Activated CD8-positive, alpha-beta memory T cell treated with anti-CD3 and anti-CD28 coated beads, Interleukin-2, amount 10 ng/mL, durations not matched to agents 7 days and 5 days (primary cell): Measurements from ENCODE around the gene NSUN7. TPM values are rescaled to one million over a fixed set of nuclear protein-coding genes. Genes with fewer than 3 reads are reported as not detected.

Experiments
- ATAC-seq: fragments of 150-1000 bp; cut with Tn5 transposase; one replicate; pipeline ENCODE4 v1.10.0; 2021; ENCODE audit warnings: moderate library complexity
- CTCF ChIA-PET: fragments of 350-600 bp; sonication (Branson Sonifier 250); formaldehyde crosslinking; loops from one replicate; lab custom pipeline; 2021; ENCODE audit warnings: antibody characterized with exemption; lab: Charles Lee
- DNase-seq: peaks from one replicate; pipeline ENCODE4 v3.0.0-alpha.2; 2020
- H3K27ac Mint-ChIP-seq: one replicate; pipeline ENCODE4 v1.8.0; 2021; ENCODE audit warnings: mild to moderate bottlenecking, mixed read lengths
- H3K27me3 Mint-ChIP-seq: one replicate; pipeline ENCODE4 v1.8.0; 2021; ENCODE audit warnings: mixed read lengths
- H3K36me3 Mint-ChIP-seq: one replicate; pipeline ENCODE4 v1.8.0; 2021; ENCODE audit warnings: mild to moderate bottlenecking, mixed read lengths
- H3K4me1 Mint-ChIP-seq: one replicate; pipeline ENCODE4 v1.8.0; 2021; ENCODE audit warnings: mixed read lengths
- H3K4me3 Mint-ChIP-seq: one replicate; pipeline ENCODE4 v1.8.0; 2021; ENCODE audit warnings: mild to moderate bottlenecking, moderate library complexity, mixed read lengths
- H3K9me3 Mint-ChIP-seq: one replicate; pipeline ENCODE4 v1.8.0; 2022; ENCODE audit warnings: low read depth, mixed read lengths
- total RNA-seq, 2 experiments: library from RNA; stranded (reverse); gene quantifications; one replicate each; pipeline ENCODE4 v1.2.3, GENCODE V29; 2021

The NSUN7 gene
- total RNA-seq, 2 experiments from 2014 or later = 0.42 to 0.55 TPM

GRCh38 chr4:40721730-40722171 lies 28.0 kb upstream of the NSUN7 start:
- Mint-ChIP-seq H3K9me3 (peaks cover 2% of the 10 kb centered on the region), H3K27me3 (peaks cover 7% of the 10 kb centered on the region), H3K4me3 (no peak overlapping the region), H3K27ac (no peak overlapping the region), H3K4me1 (peaks cover 15% of the 10 kb centered on the region), H3K36me3 (peaks cover 4% of the 10 kb centered on the region)
- CTCF ChIA-PET = interaction anchor here (0.7 to 1.7 kb wide), 5 partner anchors 41 to 502 kb away, joined by 3 to 6 read pairs (median 4); no protein-coding TSS in a partner anchor
- ATAC-seq (no peak), DNase-seq (no peak)

- peaks cover 16% of the 10 kb centered on the region for H3K27me3 Mint-ChIP-seq
- DNase-seq = peak; percentile 56
- H3K4me3 Mint-ChIP-seq = no peak overlapping the region
- peak; percentile 64 for ATAC-seq
- CTCF ChIA-PET = interaction anchor here (1.4 to 1.7 kb wide), 2 partner anchors 50 to 406 kb away, joined by 3 to 5 read pairs; no protein-coding TSS in a partner anchor
- H3K27ac Mint-ChIP-seq = no peak overlapping the region
- peaks cover 15% of the 10 kb centered on the region for H3K4me1 Mint-ChIP-seq
- H3K9me3 Mint-ChIP-seq = peaks cover 2% of the 10 kb centered on the region
- H3K36me3 Mint-ChIP-seq = peaks cover 4% of the 10 kb centered on the region
Measured at GRCh38 chr4:40722576-40723161, 27.1 kb upstream of the NSUN7 start.

GRCh38 chr4:40723728-40724127 lies 26.0 kb upstream of the NSUN7 start:
- CTCF ChIA-PET = no interaction called here
- Mint-ChIP-seq H3K4me1 (peaks cover 13% of the 10 kb centered on the region), H3K4me3 (no peak overlapping the region), H3K27ac (no peak overlapping the region), H3K27me3 (peaks cover 19% of the 10 kb centered on the region), H3K9me3 (peaks cover 2% of the 10 kb centered on the region), H3K36me3 (peaks cover 4% of the 10 kb centered on the region)
- ATAC-seq (no peak), DNase-seq (no peak)

DNA sequence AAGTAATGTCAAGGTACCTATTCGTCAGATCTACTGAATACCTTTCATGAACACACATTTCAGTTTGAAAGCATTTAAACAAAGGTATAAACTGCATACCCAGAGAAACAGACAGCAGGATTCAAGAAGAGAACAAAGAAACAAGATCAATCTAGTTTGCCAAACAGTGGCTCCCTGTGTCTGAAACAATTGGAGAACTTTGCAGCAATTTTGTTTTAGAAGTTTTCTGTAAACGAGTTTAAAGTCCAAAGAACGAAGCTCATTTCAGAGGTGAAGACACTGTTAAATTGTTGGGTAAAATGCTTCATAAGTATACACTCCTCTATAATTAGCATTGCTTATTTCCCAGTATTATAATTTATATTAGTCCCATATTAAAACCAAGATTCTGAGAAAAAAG lies 21.4 kb upstream of the NSUN7 start:
- Mint-ChIP-seq H3K36me3 (peaks cover 4% of the 10 kb centered on the region), H3K4me1 (peaks cover 27% of the 10 kb centered on the region), H3K27me3 (peaks cover 19% of the 10 kb centered on the region), H3K4me3 (no peak overlapping the region), H3K27ac (no peak overlapping the region), H3K9me3 (peaks cover 2% of the 10 kb centered on the region)
- DNase-seq (no peak), ATAC-seq (no peak)
- CTCF ChIA-PET = no interaction called here

DNA sequence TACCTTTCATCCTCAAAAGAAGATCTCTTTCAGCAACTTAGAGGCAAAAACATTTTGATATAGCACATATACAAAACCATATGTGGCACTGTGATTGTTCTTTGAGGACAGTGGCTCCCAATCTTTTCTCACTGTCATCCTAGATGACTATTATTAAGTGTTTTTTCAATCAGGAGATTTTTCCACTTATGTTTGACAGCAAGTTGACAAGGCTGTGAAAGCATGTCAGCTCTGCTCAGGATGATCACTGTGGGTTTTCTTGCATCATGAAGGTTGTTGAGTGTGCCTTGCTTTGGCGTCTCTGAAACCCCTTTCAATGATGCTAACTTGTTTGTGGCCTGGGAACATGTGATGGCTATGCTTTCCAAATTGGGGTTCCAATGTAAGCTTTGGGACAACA lies 20.2 kb upstream of the NSUN7 start:
- Mint-ChIP-seq H3K27ac (no peak overlapping the region), H3K36me3 (peaks cover 1% of the 10 kb centered on the region), H3K4me3 (no peak overlapping the region), H3K4me1 (peaks cover 27% of the 10 kb centered on the region), H3K27me3 (peaks cover 21% of the 10 kb centered on the region), H3K9me3 (peaks cover 2% of the 10 kb centered on the region)
- CTCF ChIA-PET = no interaction called here
- DNase-seq = no peak
- no peak for ATAC-seq

- H3K27me3 Mint-ChIP-seq = peaks cover 22% of the 10 kb centered on the region
- peaks cover 23% of the 10 kb centered on the region for H3K4me1 Mint-ChIP-seq
- ATAC-seq (no peak), DNase-seq (no peak)
- no peaks in the 10 kb centered on the region for H3K9me3 Mint-ChIP-seq
- CTCF ChIA-PET = no interaction called here
- H3K27ac Mint-ChIP-seq = no peak overlapping the region
- H3K36me3 Mint-ChIP-seq = no peaks in the 10 kb centered on the region
- no peak overlapping the region for H3K4me3 Mint-ChIP-seq
Measured at GRCh38 chr4:40730091-40730679, 19.6 kb upstream of the NSUN7 start.

DNA sequence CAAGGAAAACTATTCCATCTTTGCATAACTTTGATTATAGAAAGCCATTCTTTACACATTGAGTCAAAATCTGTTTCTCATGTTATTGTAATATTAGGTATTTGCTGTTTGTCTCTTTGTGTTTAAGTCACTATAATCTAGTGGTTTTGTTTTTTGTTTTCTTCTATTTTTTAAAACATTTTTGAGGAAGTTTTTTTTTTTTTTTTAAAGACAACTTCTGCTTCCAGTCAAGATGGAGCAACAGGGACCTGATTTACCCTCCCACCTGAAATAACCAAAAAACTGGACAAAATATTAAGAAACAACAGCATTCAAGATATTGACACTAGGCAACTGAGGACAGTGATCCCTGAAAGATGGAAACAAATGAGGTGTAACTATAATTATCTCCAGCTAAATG lies 18.4 kb upstream of the NSUN7 start:
- no peak for ATAC-seq
- peaks cover 24% of the 10 kb centered on the region for H3K27me3 Mint-ChIP-seq
- H3K27ac Mint-ChIP-seq = peak overlapping the region; percentile 8
- no peaks in the 10 kb centered on the region for H3K36me3 Mint-ChIP-seq
- CTCF ChIA-PET = interaction anchor here (2.0 to 14.8 kb wide), 2 partner anchors 112 to 166 kb away, joined by 4 to 149 read pairs; no protein-coding TSS in a partner anchor
- peaks cover 23% of the 10 kb centered on the region for H3K4me1 Mint-ChIP-seq
- no peaks in the 10 kb centered on the region for H3K9me3 Mint-ChIP-seq
- DNase-seq = no peak
- no peak overlapping the region for H3K4me3 Mint-ChIP-seq

DNA sequence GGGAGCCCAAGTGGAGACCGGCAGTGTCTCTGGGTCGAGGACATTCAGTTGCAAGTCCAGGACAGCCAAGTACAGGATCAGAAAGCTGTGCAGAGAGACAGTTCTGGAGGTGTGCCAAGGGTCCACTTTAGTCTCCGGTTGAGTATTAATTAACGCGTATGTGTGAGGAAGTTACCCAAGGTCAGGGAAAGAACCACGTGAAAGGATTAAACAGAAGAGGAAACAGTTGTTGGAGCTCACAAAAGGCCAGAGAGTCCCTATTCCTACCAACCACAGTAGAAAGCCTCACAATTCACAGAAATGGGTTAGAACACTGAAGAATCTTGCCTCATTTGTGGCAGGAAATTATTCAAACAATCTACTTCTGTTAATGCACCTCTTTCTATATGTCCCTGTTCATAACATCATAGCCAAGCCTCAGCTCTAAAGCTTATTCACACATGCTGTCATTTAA lies 17.9 kb upstream of the NSUN7 start:
- Mint-ChIP-seq H3K4me1 (peaks cover 23% of the 10 kb centered on the region), H3K36me3 (no peaks in the 10 kb centered on the region), H3K27me3 (peaks cover 20% of the 10 kb centered on the region), H3K9me3 (no peaks in the 10 kb centered on the region), H3K4me3 (no peak overlapping the region), H3K27ac (peak overlapping the region; percentile 8)
- no peak for DNase-seq
- CTCF ChIA-PET = interaction anchor here (0.6 to 14.8 kb wide), 3 partner anchors 13 to 166 kb away, joined by 3 to 149 read pairs (median 4); no protein-coding TSS in a partner anchor
- ATAC-seq = peak; percentile 68

GRCh38 chr4:40733752-40734151 lies 16.0 kb upstream of the NSUN7 start:
- H3K36me3 Mint-ChIP-seq = no peaks in the 10 kb centered on the region
- CTCF ChIA-PET = interaction anchor here (0.7 to 14.8 kb wide), 5 partner anchors 15 to 164 kb away, joined by 3 to 149 read pairs (median 4); no protein-coding TSS in a partner anchor
- no peak overlapping the region for H3K4me3 Mint-ChIP-seq
- H3K27me3 Mint-ChIP-seq = peaks cover 14% of the 10 kb centered on the region
- H3K27ac Mint-ChIP-seq = no peak overlapping the region
- no peaks in the 10 kb centered on the region for H3K9me3 Mint-ChIP-seq
- peaks cover 23% of the 10 kb centered on the region for H3K4me1 Mint-ChIP-seq
- ATAC-seq (no peak), DNase-seq (no peak)

DNA sequence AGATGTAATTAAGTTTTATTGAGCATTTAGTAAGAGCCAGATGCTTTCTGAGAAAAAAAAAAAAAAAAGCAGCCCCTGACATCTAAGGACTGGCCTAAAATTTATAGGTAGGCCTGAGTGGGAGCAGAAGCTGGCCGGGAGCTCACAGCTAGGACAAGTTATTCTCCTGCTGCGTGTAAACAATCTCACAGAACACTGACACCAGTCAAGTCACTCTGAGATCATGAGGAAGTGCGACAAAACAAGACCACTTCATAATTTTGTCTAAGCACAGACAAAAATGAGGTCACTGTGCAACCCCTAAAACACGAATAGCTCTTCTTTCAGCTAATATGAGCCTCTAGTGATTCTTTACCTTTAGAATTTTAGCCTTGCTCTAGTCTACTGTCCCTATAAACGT lies 15.3 kb upstream of the NSUN7 start:
- CTCF ChIA-PET = interaction anchor here (0.7 to 14.8 kb wide), 7 partner anchors 14 to 191 kb away, joined by 3 to 149 read pairs (median 4); no protein-coding TSS in a partner anchor

DNA sequence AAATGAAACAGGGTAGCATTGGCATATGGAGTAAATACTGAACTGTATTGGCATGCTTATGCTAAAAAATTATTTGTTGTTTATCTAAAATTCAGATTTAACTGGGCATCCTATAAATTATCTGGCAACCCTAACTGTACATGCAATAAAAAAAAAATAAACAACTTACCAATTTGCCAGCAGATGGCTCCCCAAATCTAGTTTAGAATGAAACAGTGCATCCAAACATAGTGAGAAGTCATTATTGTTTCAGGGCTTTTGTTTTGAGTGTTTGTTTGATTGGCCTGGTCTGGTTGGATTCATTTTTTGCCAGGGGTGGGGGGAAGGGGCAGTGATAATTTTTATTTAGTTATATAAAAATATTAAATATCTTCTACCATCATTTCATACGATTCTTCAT lies 12.8 kb upstream of the NSUN7 start:
- Mint-ChIP-seq H3K27me3 (peaks cover 15% of the 10 kb centered on the region), H3K4me1 (peaks cover 10% of the 10 kb centered on the region), H3K9me3 (no peaks in the 10 kb centered on the region), H3K27ac (no peak overlapping the region), H3K4me3 (no peak overlapping the region), H3K36me3 (no peaks in the 10 kb centered on the region)
- no peak for DNase-seq
- ATAC-seq = peak; percentile 39
- CTCF ChIA-PET = interaction anchor here (1.0 to 14.8 kb wide), 4 partner anchors 107 to 188 kb away, joined by 3 to 149 read pairs (median 11); no protein-coding TSS in a partner anchor

More for the DNA sequence above, 15.3 kb upstream of the NSUN7 start:
- Mint-ChIP-seq H3K36me3 (no peaks in the 10 kb centered on the region), H3K4me3 (no peak overlapping the region), H3K27ac (no peak overlapping the region), H3K27me3 (peaks cover 12% of the 10 kb centered on the region), H3K4me1 (peaks cover 23% of the 10 kb centered on the region), H3K9me3 (no peaks in the 10 kb centered on the region)
- no peak for ATAC-seq
- no peak for DNase-seq

GRCh38 chr4:40737879-40738278 lies 11.9 kb upstream of the NSUN7 start:
- Mint-ChIP-seq H3K36me3 (no peaks in the 10 kb centered on the region), H3K4me1 (peaks cover 1% of the 10 kb centered on the region), H3K27me3 (peaks cover 20% of the 10 kb centered on the region), H3K4me3 (no peak overlapping the region), H3K9me3 (no peaks in the 10 kb centered on the region), H3K27ac (no peak overlapping the region)
- CTCF ChIA-PET = interaction anchor here (3.6 to 14.8 kb wide), 2 partner anchors 106 to 159 kb away, joined by 16 to 149 read pairs; no protein-coding TSS in a partner anchor
- no peak for DNase-seq
- ATAC-seq = no peak

- no peaks in the 10 kb centered on the region for H3K4me1 Mint-ChIP-seq
- CTCF ChIA-PET = interaction anchor here (14.8 kb wide), 1 partner anchor 104 kb away, joined by 149 read pairs; no protein-coding TSS in a partner anchor
- H3K27me3 Mint-ChIP-seq = peaks cover 24% of the 10 kb centered on the region
- H3K9me3 Mint-ChIP-seq = no peaks in the 10 kb centered on the region
- no peak overlapping the region for H3K27ac Mint-ChIP-seq
- no peaks in the 10 kb centered on the region for H3K36me3 Mint-ChIP-seq
- no peak overlapping the region for H3K4me3 Mint-ChIP-seq
- DNase-seq (no peak), ATAC-seq (no peak)
Measured at GRCh38 chr4:40739347-40739746, 10.4 kb upstream of the NSUN7 start.
